Measurements from ENCODE around the gene SHOC2. TPM values are rescaled to one million over a fixed set of nuclear protein-coding genes. Genes with fewer than 3 reads are reported as not detected.

Gene SHOC2
- total and polyA plus RNA-seq, 2 of the 4 experiments (the other 2 are of a cell fraction), result 13.4 to 47.5 TPM

DNA sequence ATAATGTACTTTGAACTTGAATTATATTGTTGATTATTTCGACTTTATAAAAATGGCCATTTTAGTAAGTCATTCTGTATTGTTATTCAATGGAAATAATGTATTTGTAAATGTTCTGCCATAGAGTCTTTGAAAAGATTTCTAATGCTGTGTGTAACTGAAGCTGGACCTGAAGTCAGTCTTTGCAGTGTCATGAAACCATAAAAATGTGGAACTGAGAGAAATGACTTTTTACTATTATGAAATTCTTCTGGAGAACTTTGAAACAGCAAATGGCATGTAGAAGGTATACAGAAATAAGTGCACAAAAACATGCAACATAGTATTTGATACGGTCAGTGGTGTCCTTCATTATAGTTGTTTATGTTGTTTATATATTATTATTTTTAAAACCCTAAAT lies 97.7 kb downstream of the SHOC2 start:
- Histone ChIP-seq H3K18ac (ENCODE audit: low read depth, low read length) (no peak overlapping the region), H4K8ac (ENCODE audit: low read depth in 2 of 2, low read length in 2 of 2) (no peak overlapping the region), H2AK9ac (replicated peaks; ENCODE audit: low read depth, low read length, poor library complexity) (no peak overlapping the region), H2BK120ac (ENCODE audit: low read depth, low read length) (no peak overlapping the region), H4K5ac (ENCODE audit: low read depth, low read length) (no peak overlapping the region), H2BK20ac (ENCODE audit: low read depth, low read length) (no peak overlapping the region), H2AK5ac (ENCODE audit: low read depth, low read length) (no peak overlapping the region), H3K4me1 (ENCODE audit: control insufficient read depth, insufficient read depth, low read length) (no peaks in the 10 kb centered on the region), H3K4me3 (ENCODE audit: insufficient read depth, low read depth, low read length) (no peak overlapping the region), H4K20me1 (ENCODE audit: insufficient read depth, low read length) (no peaks in the 10 kb centered on the region), H3K23ac (ENCODE audit: low read depth, low read length) (no peak overlapping the region), H4K91ac (ENCODE audit: insufficient read depth, low read depth, low read length) (no peak overlapping the region), H3K27ac (ENCODE audit: insufficient read depth, low read length) (no peak overlapping the region), H3K9me1 (ENCODE audit: insufficient read depth, low read length) (peaks cover 3% of the 10 kb centered on the region; the same call in 1 of the 2 replicates), H3K36me3 (ENCODE audit: control insufficient read depth, insufficient read depth, low read length) (peaks cover 3% of the 10 kb centered on the region; the same call in 1 of the 2 replicates), H2AFZ (replicated peaks; ENCODE audit: low read length, poor library complexity) (no peak overlapping the region), H3K56ac (ENCODE audit: extremely low read depth, insufficient read depth, low read length) (no peak overlapping the region), H3K9ac (ENCODE audit: low read depth, low read length) (no peak overlapping the region), H3K9me3 (ENCODE audit: control insufficient read depth, insufficient read depth, low read length) (no peaks in the 10 kb centered on the region), H3K27me3 (ENCODE audit: control insufficient read depth, insufficient read depth, low read length) (no peaks in the 10 kb centered on the region), H2BK15ac (ENCODE audit: low read depth, low read length) (no peak overlapping the region), H3K4ac (ENCODE audit: low read depth, low read length) (no peak overlapping the region), H3K4me2 (ENCODE audit: low read depth, low read length) (no peak overlapping the region), H2BK5ac (ENCODE audit: low read depth, low read length, poor library complexity, severe bottlenecking) (no peak overlapping the region), H3K79me1 (ENCODE audit: low read depth in 1 of 2, low read length in 2 of 2) (0 out of 4 replicates have a peak, but pooled peaks cover 0 to 2% of the 10 kb centered on the region in 2 experiments), H3K14ac (replicated peaks; ENCODE audit: low read depth, low read length) (no peak overlapping the region)
- WGBS, 2 experiments (ENCODE audit: extremely low coverage in 2 of 2, insufficient read length in 1 of 2), result no CpG with 5 or more reads among the region's 2 CpGs
- intact Hi-C loops (cut with micrococcal nuclease) (no loop called here), dilution Hi-C loops (cut with HindIII; ENCODE audit: low sequenced_read_pairs, unreplicated experiment) (no loop called here), in situ Hi-C loops (cut with MboI; ENCODE audit: low sequenced_read_pairs) (no loop called here)
- ATAC-seq (ENCODE audit: low read depth), result no peak
- no peak for DNase-seq
- TF ChIP-seq RCOR1 (IDR thresholded peaks at IDR 0.05; ENCODE audit: insufficient replicate concordance, low read length) (no peak), MAZ (IDR thresholded peaks at IDR 0.05; ENCODE audit: borderline replicate concordance, low read depth, low read length) (no peak), RAD21 (IDR thresholded peaks at IDR 0.05; ENCODE audit: low read length) (no peak), MXI1 (IDR thresholded peaks at IDR 0.05; ENCODE audit: borderline replicate concordance, low read depth, low read length) (no peak), SMC3 (IDR thresholded peaks at IDR 0.05; ENCODE audit: low read depth, low read length) (no peak), FOS (IDR thresholded peaks at IDR 0.05; ENCODE audit: low read depth, low read length) (no peak), MAFK (IDR thresholded peaks at IDR 0.05; ENCODE audit: low read depth, low read length) (no peak), NFE2L2 (IDR thresholded peaks at IDR 0.05; ENCODE audit: low read depth, low read length) (no peak), RFX5 (IDR thresholded peaks at IDR 0.05; ENCODE audit: low read depth, low read length) (no peak), CTCF (conservative IDR thresholded peaks at IDR 0.05; ENCODE audit: low read depth, low read length) (no peak), CEBPB (IDR thresholded peaks at IDR 0.05; ENCODE audit: low read depth, low read length) (no peak), BHLHE40 (IDR thresholded peaks at IDR 0.05; ENCODE audit: low read depth, low read length) (no peak), CHD1 (IDR thresholded peaks at IDR 0.05; ENCODE audit: low read depth, low read length) (no peak), USF2 (IDR thresholded peaks at IDR 0.05; ENCODE audit: low read depth, low read length) (no peak), POLR2A (IDR thresholded peaks at IDR 0.05; ENCODE audit: low read depth, low read length) (no peak)
- TF ChIP-seq, protein P1, sequence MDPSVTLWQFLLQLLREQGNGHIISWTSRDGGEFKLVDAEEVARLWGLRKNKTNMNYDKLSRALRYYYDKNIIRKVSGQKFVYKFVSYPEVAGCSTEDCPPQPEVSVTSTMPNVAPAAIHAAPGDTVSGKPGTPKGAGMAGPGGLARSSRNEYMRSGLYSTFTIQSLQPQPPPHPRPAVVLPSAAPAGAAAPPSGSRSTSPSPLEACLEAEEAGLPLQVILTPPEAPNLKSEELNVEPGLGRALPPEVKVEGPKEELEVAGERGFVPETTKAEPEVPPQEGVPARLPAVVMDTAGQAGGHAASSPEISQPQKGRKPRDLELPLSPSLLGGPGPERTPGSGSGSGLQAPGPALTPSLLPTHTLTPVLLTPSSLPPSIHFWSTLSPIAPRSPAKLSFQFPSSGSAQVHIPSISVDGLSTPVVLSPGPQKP (IDR thresholded peaks at IDR 0.05; ENCODE audit: borderline replicate concordance, low read depth, low read length), result no peak
- no TSS peak for BruUV-seq (replicated peaks)
- POLR2A ChIA-PET (ENCODE audit: unreplicated experiment), result no interaction called here
- CTCF ChIA-PET, result no interaction called here

Data from IMR-90 (cell line).